NCI-H2029 (cell line): ENCODE results near the gene NPEPPS.

Experiments used
- DNase-seq: peaks from one replicate; lab custom pipeline; 2025; lab: John Stamatoyannopoulos, UW

Gene NPEPPS

GRCh38 chr17:47663912-47664623, 133.2 kb downstream of the NPEPPS start:
- peak; percentile 15 for DNase-seq

DNA sequence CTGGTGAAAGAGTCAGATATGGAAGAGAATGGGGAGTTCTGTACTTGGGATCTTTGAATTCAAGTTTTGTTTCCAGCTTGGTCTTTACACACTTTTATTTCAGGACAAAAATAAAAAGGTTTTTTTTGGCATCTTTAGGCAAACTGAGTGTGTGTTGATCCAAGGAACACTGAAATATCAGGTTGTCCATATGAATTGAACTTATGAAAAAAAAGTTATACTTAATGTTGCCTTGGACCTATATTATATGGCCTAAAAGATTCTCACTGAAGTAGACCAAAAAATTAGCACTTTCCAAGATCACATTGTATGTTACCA, 133.7 kb downstream of the NPEPPS start:
- no peak for DNase-seq

DNA sequence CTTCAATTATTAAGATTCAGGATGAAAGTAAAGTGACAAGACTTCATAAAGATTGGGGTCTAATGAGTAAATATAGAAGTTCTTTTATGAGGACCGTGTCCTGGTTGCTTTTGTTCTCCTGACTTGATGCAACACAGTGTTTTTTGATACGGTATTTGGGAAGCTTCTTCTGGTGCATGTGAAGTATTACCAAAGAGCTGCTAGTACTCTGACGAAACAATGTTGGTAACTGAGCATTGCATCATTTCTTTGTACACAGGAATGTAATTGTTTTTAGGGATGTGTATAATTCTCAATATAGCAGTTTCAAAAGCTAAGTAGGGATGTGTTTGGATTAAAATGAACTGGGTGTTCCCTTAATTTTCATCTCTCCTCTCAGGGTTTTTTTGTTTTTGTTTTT, 134.7 kb downstream of the NPEPPS start:
- DNase-seq, result no peak

DNA sequence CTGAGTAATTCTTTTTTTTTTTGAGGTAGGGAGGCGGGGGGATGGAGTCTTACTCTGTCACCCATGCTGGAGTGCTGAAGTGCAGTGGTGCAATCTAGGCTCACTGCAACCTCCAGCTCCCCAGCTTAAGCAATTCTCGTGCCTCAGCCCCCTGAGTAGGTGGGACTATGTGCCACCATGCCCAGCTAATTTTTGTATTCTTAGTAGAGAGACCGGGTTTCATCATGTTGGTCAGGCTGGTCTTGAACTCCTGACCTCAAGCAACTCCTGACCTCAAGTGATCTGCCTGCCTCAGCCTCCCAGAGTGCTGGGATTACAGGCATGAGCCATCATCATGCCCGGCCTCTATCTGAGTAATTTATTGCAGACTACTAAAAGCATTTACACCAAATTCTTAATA, 138.2 kb downstream of the NPEPPS start:
- no peak for DNase-seq

- no peak for DNase-seq
These were observed 139.2 kb downstream of the NPEPPS start for GRCh38 chr17:47670064-47670463.
